22Rv1 (cell line): Measurements from ENCODE around the gene ACSF2.
A peak's percentile ranks its signal among the peaks of the same experiment; 100 is the strongest.

Experiments used
- H3K27ac ChIP-seq: fragments of 450-650 bp; 2 replicates; pipeline ENCODE4 v1.5.1; 2017
- CTCF ChIP-seq: fragments of 450-650 bp; IDR thresholded peaks from 2 replicates; pipeline ENCODE4 v1.5.1; 2017; ENCODE audit warnings: mild to moderate bottlenecking
- ZFX ChIP-seq: fragments of 450-650 bp; IDR thresholded peaks from 2 replicates; pipeline ENCODE4 v1.6.1; 2017; ENCODE audit warnings: antibody characterized with exemption, borderline replicate concordance

Gene ACSF2

GRCh38 chr17:50505591-50506130, 79.6 kb downstream of the ACSF2 start:
- TF ChIP-seq ZFX (no peak), CTCF (no peak)
- no peak overlapping the region for H3K27ac ChIP-seq

- no peak overlapping the region for H3K27ac ChIP-seq
- no peak for TF ChIP-seq CTCF
- TF ChIP-seq ZFX: no peak
Observed at GRCh38 chr17:50506298-50506697, 80.3 kb downstream of the ACSF2 start.

GRCh38 chr17:50507871-50508572, 82.0 kb downstream of the ACSF2 start, which contains the start of gene MYCBPAP:
Gene MYCBPAP (plus strand): TSS chr17:50508439. CDS start chr17:50508675, 236 bp downstream.
- peak; percentile 51 for TF ChIP-seq CTCF
- no peak for TF ChIP-seq ZFX
- peak within 1 kb of the TSS; percentile 44 for H3K27ac ChIP-seq

GRCh38 chr17:50508573-50509460, 82.8 kb downstream of the ACSF2 start:
- TF ChIP-seq ZFX (no peak), CTCF (peak; percentile 13)
- peak overlapping the region; percentile 44 for H3K27ac ChIP-seq

GRCh38 chr17:50511058-50511457, 85.0 kb downstream of the ACSF2 start:
- H3K27ac ChIP-seq: no peak overlapping the region
- TF ChIP-seq ZFX: no peak
- no peak for TF ChIP-seq CTCF

- H3K27ac ChIP-seq: no peak overlapping the region
- TF ChIP-seq ZFX: no peak
- no peak for TF ChIP-seq CTCF
Observed at GRCh38 chr17:50513495-50513894, 87.5 kb downstream of the ACSF2 start.

DNA sequence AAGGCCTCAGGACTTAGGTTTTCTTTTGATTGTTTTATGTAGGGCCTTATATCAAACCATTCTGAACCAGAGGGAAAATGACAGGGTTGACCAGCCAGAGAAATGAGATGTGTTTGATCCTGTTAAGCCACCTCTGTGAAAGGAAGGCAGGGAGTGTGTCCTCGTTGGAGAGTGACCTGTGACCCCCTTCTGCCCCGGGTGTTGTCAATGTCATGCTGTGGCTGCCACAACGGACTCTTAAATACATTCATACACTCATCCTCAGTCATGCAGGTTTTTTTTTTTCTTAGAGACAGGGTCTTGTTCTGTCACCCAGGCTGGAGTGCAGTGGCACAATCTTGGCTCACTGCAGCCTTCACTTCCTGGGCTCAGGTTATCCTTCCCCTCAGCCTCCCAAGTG, 88.4 kb downstream of the ACSF2 start:
- no peak overlapping the region for H3K27ac ChIP-seq
- TF ChIP-seq CTCF (no peak), ZFX (no peak)
